Neutrophil (primary cell): Measurements from ENCODE around the gene NEU1.
A peak's percentile ranks its signal among the peaks of the same experiment; 100 is the strongest.
"Not testable (repeated sequence)": the region's sequence is repeated elsewhere in the genome, so short reads cannot be mapped to it uniquely, and the experiment has no call there.

Experiments used
- H3K27ac ChIP-seq: fragments of 200-600 bp; sonication (generic); 2 replicates; pipeline ENCODE4 v1.5.1; 2016; ENCODE audit warnings: mild to moderate bottlenecking, moderate library complexity
- H3K27me3 ChIP-seq: fragments of 200-600 bp; sonication (generic); 2 replicates; pipeline ENCODE4 v1.6.0; 2016; ENCODE audit warnings: mild to moderate bottlenecking
- H3K36me3 ChIP-seq: fragments of 200-600 bp; sonication (generic); 2 replicates; pipeline ENCODE4 v1.5.1; 2017
- H3K4me1 ChIP-seq, 2 experiments: fragments of 200-600 bp in 1 of 2; sonication (generic) in 1 of 2; 1 replicate in 1 of 2; 2 replicates in 1 of 2; pipeline versions ENCODE4 v1.5.1 to v1.6.1; 2013 to 2016; ENCODE audit warnings: low read depth in 1 of 2, low read length in 1 of 2, mild to moderate bottlenecking in 1 of 2, moderate library complexity in 1 of 2; ENCODE audit not compliant: control insufficient read depth in 1 of 2, insufficient read depth in 1 of 2
- H3K4me3 ChIP-seq, 2 experiments: fragments of 200-600 bp in 1 of 2; sonication (generic) in 1 of 2; 1 replicate in 1 of 2; 2 replicates in 1 of 2; pipeline ENCODE4 v1.5.1; 2013 to 2016; ENCODE audit warnings: low read depth in 1 of 2, low read length in 1 of 2, mild to moderate bottlenecking in 1 of 2, moderate library complexity in 1 of 2
- H3K9me3 ChIP-seq: fragments of 200-600 bp; sonication (generic); 2 replicates; pipeline ENCODE4 v1.5.1; 2016
- CTCF ChIP-seq: fragments of 200-600 bp; sonication (generic); IDR thresholded peaks from 2 replicates; pipeline ENCODE4 v1.5.1; 2016; ENCODE audit warnings: antibody characterized with exemption

NEU1 gene

GRCh38 chr6:31862344-31863235 lies at the start of gene NEU1:
Gene NEU1, minus strand, starts transcription at chr6:31862821. Its CDS starts 45 bp downstream, at chr6:31862776.
- no peaks in the 10 kb centered on the region for H3K9me3 ChIP-seq
- H3K4me3 ChIP-seq = peak within 1 kb of the TSS; percentile 81 to 97
- peaks cover 22% of the 10 kb centered on the region in 2 experiments for H3K4me1 ChIP-seq
- H3K27ac ChIP-seq = peak within 1 kb of the TSS; percentile 84
- no peak for TF ChIP-seq CTCF
- peaks cover 33% of the 10 kb centered on the region for H3K36me3 ChIP-seq
- H3K27me3 ChIP-seq = no peaks in the 10 kb centered on the region

- Histone ChIP-seq H3K4me1 (no peaks in the 10 kb centered on the region), H3K4me3 (no peak overlapping the region), H3K36me3 (no peaks in the 10 kb centered on the region), H3K27me3 (no peaks in the 10 kb centered on the region), H3K9me3 (no peaks in the 10 kb centered on the region), H3K27ac (no peak overlapping the region)
- no peak for TF ChIP-seq CTCF
Observed at GRCh38 chr6:31911826-31912585, 49.4 kb upstream of the NEU1 start.

GRCh38 chr6:31909298-31909697 lies 46.7 kb upstream of the NEU1 start:
- H3K9me3 ChIP-seq, H3K27ac ChIP-seq, H3K4me3 ChIP-seq, H3K4me1 ChIP-seq, H3K36me3 ChIP-seq: not testable (repeated sequence)
- H3K27me3 ChIP-seq = peaks cover 26% of the 10 kb centered on the region

GRCh38 chr6:31908791-31909190 lies 46.2 kb upstream of the NEU1 start:
- TF ChIP-seq CTCF = no peak
- H3K27me3 ChIP-seq = peaks cover 30% of the 10 kb centered on the region
- H3K4me1 ChIP-seq = no peaks in the 10 kb centered on the region
- no peak overlapping the region for H3K27ac ChIP-seq
- H3K9me3 ChIP-seq = no peaks in the 10 kb centered on the region
- no peaks in the 10 kb centered on the region for H3K36me3 ChIP-seq
- no peak overlapping the region for H3K4me3 ChIP-seq

GRCh38 chr6:31908255-31908654 lies 45.6 kb upstream of the NEU1 start:
- not testable (repeated sequence) for H3K9me3 ChIP-seq, H3K4me3 ChIP-seq, H3K4me1 ChIP-seq, H3K27ac ChIP-seq, H3K36me3 ChIP-seq
- H3K27me3 ChIP-seq = peaks cover 33% of the 10 kb centered on the region

GRCh38 chr6:31907158-31907813 lies 44.7 kb upstream of the NEU1 start:
- Histone ChIP-seq H3K4me1 (peaks cover 10 to 12% of the 10 kb centered on the region in 2 experiments), H3K9me3 (no peaks in the 10 kb centered on the region), H3K27me3 (peaks cover 42% of the 10 kb centered on the region), H3K36me3 (no peaks in the 10 kb centered on the region), H3K27ac (no peak overlapping the region), H3K4me3 (no peak overlapping the region)
- no peak for TF ChIP-seq CTCF

- Histone ChIP-seq H3K4me1 (peaks cover 13 to 14% of the 10 kb centered on the region in 2 experiments), H3K27me3 (peaks cover 44% of the 10 kb centered on the region)
- not testable (repeated sequence) for H3K36me3 ChIP-seq, H3K27ac ChIP-seq, H3K4me3 ChIP-seq, H3K9me3 ChIP-seq
Observed at GRCh38 chr6:31906727-31907126, 44.1 kb upstream of the NEU1 start.
